NCI-H1417 (cell line): Measurements from ENCODE around the gene OAT.
"Not testable (repeated sequence)": the region's sequence is repeated elsewhere in the genome, so short reads cannot be mapped to it uniquely, and the experiment has no call there.

ENCODE experiments used
- DNase-seq, 3 experiments: peaks; one replicate each; lab custom pipeline; 2025; lab: John Stamatoyannopoulos, UW

The OAT gene

DNA sequence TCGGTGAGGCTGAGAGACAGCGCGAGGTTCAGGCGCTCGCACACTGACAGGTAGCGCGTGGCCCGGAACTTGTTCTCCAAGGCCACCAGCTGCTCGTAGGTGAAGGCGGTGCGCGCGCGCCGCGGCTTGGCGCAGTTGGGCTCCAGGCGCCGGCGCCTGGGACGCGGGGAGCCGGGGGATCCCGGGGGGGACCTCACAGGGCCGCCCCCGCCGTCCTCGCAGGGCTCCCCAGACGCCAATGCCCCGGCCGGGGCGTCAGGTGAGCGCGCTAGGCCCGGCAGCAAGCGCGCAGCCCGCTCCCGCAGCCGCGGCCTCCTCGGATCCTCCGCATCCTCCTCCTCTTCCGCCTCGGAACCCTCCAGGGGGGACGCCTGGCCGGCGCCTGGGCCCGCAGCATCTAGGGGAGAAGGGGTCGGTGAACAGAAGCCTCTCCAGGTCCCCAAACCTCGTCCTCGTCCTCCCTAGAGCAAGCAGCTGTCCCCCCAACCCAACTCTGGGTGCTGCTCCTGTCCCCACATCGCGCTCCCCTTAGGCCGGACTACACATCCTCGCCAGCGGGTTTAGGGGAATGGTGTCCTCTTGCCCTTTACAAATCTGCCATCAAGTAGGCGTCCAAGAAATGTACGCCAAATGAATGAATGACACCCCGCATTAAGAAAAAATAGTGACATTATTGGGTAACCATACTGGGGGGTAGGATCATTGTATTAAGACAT is 29.2 kb upstream of the OAT start:
- DNase-seq = no peak

DNA sequence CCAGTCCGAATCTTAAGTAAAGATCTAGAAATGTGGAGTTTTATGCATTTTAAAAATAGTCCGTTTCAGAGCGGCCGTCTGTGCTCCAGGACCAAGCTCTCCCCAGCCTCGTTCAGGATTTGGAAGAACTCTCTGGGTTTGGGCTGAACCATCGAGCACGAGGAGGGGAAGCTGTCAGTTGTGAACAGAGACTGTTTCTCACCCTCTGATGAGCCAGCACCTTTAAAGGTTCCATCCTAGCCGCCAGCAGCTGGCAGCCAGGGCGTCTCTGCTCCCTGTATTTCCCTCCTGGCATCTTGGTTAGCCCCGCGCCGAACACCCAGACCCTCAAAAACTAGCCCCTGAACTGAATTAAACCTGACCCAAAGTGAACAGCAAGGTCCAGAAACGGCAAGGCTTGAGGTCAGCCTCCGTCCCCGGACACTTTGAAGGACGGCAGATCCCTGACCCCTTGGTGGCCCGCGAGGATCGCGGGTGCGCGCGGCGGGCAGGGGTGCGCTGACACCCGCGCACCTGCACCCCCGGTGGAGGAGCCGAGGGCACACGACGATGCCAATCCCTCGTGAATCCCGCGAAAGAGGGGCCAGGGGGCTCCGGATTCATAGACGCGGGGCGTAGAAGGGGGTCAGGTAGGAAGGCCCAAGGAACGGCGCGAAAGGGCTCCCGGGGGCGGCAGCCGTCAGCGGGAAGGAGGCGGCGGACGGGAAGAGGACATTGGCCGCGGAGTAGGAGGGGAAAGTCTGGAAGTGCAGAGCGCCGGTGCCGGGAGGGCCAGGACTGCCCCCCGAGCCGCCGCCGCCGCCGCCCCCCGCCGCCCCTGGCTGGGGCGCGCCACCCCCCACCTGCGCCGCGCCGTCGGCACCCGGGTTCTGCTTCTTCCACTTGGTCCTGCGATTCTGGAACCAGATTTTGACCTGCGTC is 28.4 kb upstream of the OAT start:
- no peak for DNase-seq

DNA sequence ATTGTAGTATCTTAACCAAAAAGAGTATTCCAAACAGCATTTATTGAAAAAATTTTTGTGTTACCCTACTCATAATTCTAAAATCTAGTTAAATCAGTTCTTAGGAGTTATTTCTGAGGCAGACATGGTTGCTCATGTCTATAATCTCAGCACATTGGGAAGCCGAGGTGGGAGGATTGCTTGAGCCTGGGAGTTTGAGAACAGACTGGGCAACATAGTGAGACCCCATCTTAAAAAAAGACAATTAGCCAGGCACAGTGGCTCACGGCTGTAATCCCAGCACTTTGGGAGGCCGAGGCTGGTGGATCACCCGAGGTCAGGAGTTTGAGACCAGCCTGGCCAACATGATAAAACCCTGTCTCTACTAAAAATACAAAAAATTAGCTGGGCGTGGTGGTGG is 23.0 kb upstream of the OAT start:
- DNase-seq = not testable (repeated sequence)

DNA sequence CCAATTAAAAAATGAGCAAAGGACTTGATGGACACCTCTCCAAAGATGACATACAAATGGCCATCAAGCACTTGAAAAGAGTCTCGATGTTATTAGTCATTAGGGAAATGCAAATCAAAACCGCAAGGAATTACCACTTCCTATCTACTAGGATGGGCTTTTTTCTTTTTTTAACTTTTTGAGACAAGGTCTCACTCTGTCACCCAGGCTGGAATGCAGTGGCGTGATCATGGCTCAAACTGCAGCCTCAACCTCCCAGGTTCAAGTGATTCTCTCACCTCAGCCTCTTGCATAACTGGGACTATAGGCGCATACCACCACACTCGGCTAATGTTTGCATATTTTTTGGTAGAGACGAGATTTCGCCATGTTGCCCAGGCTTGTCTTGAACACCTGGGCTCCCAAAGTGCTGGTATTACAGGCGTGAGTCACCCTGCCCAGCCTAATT is 17.5 kb upstream of the OAT start:
- no peak for DNase-seq

DNA sequence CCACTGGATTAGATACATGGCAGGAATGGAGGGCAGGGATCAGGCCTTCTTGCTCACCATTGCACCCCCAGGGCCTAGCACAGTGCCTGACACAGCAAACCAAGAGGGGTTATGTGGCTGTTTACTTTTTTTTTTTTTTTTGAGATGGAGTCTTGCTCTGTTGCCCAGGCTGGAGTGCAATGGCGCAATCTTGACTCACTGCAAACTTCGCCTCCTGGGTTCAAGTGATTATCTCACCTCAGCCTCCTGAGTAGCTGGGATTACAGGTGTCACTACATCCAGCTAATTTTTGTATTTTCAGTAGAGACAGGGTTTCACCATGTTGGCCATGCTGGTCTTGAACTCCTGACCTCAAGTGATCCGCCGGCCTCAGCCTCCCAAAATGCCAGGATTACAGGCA is 17.0 kb upstream of the OAT start:
- not testable (repeated sequence) for DNase-seq

DNA sequence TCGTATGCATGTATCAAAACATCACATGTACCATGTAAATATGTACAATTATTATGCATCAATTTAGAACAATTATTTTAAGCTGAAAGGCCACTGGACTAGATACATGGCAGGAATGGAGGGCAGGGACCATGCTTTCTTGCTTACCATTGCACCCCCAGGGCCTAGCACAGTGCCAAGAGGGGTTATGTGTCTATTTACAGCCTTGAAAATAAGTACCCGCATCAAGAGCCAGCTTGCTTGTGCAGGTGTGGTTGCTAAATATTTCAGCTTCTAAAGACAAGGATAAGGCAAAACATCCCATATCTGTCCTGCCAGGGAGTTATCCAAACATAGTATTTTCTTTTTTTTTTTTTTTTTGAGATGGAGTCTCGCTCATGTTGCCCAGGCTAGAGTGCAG is 14.7 kb upstream of the OAT start:
- no peak for DNase-seq

DNA sequence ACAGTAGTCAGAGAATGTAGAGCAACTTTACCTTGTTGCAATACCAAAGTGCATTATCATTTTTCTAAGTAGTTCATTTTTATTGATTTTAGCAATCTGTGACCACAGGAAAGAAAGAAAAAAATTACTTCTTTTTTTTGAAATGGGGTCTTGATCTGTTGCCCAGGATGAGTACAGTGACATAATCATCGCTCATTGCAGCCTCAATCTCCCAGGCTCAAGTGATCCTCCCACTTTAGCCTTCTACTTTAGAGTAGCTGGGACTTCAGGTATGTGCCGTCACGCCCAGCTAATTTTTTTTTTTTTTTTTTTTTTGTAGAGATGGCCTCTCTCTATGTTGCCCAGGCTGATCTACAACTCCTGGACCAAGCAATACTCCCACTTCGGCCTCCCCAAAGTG is 11.4 kb upstream of the OAT start:
- no peak for DNase-seq

DNA sequence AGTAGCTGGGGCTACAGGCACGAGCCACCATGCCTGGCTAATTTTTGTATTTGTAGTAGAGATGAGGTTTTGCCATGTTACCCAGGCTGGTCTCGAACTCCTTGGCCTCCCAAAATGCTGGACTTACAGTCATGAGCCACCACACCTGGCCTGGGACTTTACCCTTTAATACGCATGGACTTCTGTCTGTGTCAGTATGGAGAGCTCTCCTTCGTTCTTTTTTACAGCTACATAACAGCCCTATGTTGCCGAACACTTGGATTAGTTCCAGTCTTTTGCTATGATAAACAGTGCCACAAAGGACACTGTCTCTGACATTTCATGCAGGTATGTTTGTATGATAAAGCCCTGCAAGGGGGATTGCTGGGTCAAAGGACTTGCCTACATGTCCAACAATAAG is 10.9 kb upstream of the OAT start:
- DNase-seq = no peak

DNA sequence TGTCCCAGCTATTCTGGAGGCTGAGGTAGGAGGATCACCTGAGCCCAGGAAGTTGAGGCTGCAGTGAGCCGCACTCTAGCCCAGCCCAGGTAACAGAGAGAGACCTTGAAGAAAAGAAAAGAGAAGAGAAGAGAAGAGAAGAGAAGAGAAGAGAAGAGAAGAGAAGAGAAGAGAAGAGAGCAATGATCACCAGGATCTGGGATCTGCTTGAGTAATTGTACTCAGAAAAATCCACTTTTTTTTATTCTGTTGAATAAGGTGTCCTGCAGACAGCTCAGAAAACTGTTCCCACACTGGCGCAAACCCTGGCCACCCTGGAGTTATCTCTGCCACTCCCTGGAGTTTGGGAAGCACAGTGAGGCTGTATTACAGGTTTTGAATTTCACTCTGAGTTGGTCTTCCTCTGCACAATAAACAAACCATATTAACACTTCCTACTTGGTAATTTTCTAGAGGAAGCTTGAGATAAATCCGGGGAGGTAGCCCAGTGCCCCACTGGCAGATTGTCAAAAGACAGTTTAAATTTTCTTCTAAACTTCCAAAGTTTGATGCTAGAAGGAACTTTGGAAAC is 9.6 kb upstream of the OAT start:
- peak in 1 of 3 experiments; percentile 1 for DNase-seq

DNA sequence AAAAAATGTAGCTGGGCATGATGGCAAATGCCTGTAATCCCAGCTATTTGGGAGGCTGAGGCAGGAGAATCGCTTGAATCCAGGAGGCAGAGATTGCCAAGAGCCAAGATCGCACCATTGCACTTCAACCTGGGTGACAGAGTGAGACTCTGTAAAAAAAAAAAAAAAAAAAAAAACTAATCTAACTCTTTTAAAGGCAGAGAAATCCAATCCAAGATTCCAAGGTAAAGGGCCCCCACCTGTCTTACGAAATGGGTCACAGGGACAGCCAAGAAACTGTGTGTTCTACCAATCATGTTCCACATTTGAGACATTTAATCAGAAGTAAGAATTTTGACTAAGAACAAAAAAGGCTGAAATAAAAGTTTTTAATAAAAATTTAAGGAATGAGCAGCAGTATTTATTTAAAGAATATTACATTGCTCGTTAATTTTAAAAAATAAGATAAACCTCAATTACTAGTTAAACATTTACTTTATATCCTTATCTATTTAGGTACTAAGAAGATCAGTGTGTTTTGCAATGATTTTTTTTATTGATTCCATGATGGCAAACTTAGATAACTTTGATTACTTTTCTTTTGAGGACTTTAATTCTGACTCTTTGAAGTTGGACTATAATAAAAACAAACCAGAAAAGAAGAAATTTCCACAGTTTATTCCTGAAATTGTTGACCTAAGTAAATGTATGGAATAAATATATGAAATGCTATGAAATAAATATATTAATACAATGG is 6.7 kb upstream of the OAT start:
- DNase-seq = no peak

DNA sequence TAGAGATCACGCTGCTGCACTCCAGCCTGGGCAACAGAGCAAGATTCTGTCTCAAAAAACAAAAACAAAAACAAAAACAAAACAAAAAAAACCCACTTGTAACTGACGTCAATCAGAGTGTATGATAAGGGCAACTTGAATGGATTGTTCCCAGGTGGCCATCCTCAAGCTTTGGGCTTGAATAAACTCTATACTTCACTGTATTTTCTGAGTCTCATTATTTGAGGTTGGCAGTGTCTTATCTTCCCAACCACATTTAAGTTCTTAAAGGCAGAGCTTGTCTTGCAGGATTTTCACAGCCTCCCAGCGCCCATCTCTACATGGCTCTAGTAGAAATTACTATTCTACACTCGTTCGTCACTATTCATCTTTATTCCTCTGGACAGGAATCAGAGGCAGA is 5.1 kb upstream of the OAT start:
- DNase-seq = no peak

DNA sequence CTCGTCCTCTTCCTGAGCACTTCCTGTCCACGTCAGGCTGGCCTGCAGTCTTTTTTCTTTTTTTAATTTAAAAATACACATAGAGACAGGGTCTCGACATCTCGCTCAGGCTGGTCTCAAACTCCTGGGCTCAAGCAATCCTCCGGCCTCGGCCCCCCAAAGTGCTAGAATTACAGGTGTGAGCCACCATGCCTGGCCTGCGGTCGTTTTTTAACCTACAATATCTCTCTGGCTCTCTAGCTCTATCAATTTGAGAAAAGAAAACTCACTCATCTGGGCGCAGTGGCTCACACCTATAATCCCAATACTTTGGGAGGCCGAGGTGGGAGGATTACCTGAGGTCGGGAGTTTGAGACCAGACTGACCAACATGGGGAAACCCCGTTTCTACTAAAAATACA is 4.0 kb upstream of the OAT start:
- no peak for DNase-seq

DNA sequence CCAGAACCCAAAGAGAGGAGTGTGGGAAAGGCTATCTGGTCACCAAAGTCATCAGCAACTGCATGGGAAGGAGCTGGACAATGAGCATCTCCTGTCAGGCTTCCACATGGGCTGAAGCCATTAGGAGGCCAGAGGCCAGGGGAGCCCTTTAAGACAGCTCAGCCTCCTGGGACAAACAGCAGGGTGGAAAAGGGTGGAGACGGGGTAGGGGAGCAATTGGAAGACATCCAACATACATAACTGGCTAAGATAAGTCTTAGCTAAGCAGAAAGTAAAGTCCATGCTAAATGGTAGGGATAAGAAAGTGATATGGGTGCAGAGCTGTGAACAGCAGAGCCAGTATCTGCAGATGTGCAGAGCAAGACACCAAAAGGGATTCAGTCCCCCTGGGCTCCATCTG is 1.5 kb upstream of the OAT start:
- DNase-seq = no peak

DNA sequence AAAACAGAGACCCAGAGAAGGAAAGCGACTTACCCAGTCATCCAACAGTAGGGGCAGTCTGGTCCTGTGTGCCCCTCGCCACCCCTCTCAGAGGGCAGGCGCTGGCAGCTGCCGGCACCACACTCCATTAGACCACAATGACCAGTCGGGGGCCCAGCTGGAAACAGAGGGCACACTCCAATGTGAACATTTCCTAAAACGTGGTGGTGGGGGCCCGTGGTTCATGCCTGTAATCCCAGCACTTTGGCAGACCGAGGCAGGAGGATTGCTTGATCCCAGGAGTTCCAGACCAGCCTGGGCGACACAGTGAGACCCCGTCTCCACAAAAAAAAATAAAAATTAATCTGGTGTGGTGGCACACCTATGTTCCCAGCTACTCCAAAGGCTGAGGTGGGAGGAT is 912 bp upstream of the OAT start:
- DNase-seq = no peak

DNA sequence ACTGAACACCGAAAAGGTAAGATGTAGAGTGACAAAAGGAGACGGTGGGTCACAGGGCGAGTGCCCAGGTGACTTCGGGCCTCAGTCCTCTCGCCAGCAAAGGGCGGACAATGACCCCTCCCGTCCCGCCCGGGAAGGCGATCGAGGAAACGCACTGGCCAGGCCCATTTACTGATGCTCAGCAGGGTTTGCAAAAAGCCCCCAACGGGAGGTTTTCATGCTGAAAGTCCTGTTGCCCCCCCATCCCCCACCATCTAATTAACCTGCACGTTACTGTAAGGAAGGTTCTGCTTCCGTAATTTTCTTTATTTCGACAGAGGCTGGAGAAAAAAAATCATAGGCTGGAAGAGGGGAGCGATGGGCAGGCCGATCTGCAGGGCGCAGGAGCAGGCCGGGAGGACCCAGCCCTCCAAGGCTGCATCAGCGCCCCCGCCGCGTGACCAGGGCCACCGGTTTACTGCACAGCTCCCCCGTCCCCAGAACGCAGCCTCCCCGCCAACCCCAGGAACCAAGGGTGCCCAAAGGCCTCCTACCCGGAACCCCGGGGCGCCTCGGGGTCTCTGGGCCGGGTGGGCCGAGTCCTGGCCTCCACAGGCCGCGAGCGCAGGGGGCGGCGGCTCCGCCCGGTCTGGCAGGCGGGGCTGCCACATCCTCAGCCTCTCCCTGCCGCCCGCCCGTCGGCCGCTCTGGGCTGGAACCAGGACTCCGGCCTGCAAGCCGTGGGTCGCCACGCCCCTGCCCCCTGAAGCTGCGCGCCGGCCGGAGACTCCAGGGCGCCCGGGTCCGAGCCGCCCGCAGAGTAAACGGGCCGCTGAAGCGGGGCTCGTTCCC is 613 bp downstream of the OAT start:
- DNase-seq = peak; percentile 21 to 71 (median 69)

DNA sequence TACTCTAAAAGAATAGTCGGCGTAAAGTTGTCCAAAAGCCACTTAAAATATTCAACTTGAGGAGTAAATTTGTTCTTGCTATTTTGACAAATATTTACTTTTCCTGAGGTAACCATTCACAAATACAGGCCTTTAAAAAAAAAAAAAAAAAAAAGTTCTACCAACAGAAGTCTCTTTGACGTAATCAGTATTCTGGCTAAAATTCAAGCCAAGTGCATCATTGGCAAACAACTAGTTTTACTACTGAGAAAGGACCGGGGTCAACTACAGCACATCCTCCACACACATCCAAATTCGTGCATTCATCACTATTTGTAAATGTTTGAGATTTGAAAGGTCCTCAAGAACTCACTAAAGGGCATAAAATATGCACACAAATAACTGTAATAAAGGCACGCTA is 2.0 kb downstream of the OAT start:
- DNase-seq = no peak

DNA sequence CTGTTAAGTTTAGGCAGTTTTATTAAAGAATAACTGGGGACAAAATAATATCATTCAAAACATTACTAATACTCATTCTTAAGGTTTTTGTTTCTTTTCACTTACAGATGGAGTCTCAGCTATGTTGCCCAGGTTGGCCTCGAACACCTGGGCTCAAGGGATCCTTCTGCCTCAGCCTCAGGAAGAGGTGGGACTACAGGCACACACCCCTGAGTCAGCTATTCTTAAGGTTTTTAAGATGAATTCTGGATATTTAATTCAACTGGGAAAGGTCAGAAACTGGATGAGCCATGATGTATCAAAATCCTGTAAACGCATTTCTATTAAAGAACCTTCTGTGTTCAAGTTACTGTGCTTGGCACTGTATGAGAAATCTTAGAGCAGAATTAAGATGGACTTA is 3.5 kb downstream of the OAT start:
- no peak for DNase-seq

DNA sequence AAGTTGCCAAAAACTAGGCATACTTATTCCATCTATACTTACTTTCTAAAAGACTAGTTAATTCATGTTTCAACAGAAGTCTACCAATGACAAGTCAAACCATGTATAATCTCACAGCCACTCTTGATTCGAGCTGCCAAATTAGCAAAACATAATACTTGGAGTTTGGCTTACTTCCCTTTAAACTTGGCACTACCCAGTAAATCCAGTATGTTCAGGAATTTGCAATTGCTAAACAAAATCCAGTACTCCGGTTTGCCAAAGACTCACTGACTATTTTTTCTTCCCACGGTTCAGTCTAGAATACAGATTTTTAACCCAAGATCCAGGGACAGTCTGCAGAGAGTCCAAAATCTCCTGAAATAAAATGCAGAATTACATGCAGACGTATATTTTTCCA is 4.6 kb downstream of the OAT start:
- no peak for DNase-seq

DNA sequence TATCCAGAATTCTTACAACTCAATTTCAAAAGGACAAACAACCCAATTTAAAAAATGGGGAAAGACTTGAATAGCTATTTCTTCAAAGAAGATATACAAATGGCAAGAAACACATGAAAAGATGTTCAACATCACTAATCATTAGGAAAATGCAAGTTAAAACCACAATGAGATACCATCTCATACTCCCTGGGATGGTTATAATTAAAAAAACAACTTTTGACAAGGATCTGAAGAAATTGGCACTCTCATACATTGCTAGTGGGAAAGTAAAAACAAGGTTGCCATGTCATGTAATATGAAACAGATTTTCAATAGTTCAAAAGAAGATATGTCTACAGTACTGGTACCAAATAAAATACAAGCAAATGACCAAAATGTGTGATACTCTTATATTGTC is 9.0 kb downstream of the OAT start:
- DNase-seq = no peak

DNA sequence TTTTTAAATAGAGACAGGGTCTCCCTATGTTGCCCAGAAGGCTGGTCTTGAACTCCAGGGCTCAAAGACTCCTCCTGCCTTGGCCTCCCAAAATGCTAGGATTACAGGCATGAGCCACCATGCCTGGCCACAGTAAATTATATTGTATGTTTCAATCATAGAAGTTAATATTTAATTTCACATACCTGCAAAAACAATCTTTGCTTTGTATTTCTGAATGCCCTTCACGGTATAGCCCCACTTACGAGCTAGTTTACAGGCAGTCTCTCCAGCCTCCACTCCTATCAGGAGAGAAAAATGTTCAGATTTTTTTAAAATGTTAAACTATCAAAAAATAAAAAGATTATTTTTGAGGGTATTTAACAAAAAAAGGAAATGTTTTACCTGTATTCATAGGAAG is 10.4 kb downstream of the OAT start:
- no peak for DNase-seq

DNA sequence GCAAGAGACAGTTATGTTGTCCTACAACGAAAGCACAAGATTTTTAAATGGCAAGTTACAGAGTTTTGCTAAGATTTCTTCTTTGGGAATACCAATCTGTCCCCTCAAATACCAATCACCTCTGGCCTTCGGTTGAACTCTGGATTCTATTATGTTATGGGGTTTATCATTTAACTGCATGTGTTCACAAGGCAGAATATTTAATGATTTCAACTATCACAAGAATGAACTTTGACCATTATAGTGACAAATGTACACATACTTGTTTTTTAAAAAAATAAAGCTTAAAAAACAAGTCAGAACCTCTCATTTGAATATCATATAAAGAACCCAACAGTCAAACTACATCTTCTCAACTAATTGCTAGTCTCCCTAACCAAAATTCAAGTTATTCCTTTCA is 11.3 kb downstream of the OAT start:
- no peak for DNase-seq
